CD4-positive, alpha-beta memory T cell (primary cell): ENCODE measurements around the gene EGFLAM. TPM values are rescaled to one million over a fixed set of nuclear protein-coding genes. Genes with fewer than 3 reads are reported as not detected.

Experiments used
- CTCF ChIA-PET: fragments of 350-600 bp; sonication (Branson Sonifier 250); formaldehyde crosslinking; loops from one replicate; lab custom pipeline; 2021; ENCODE audit warnings: inconsistent platforms; ENCODE audit not compliant: partially characterized antibody; lab: Charles Lee
- POLR2A ChIA-PET: fragments of 350-600 bp; sonication (Branson Sonifier 250); formaldehyde crosslinking; loops from one replicate; lab custom pipeline; 2021; ENCODE audit not compliant: partially characterized antibody; lab: Charles Lee
- DNase-seq, 5 donors: peaks; one replicate each; pipeline versions ENCODE4 v3.0.0 to v3.0.0-alpha.2; 2020 to 2022; ENCODE audit warnings: mixed read lengths in 1 of 5
- H3K27ac ChIP-seq: one replicate; pipeline ENCODE4 v1.7.0; 2013; ENCODE audit warnings: low read depth, low read length
- H3K27me3 ChIP-seq: 2 replicates; pipeline ENCODE4 v1.7.0; 2013; ENCODE audit warnings: mild to moderate bottlenecking, low read length, moderate library complexity; ENCODE audit not compliant: insufficient read depth
- H3K36me3 ChIP-seq: 2 replicates; pipeline ENCODE4 v1.7.0; 2013; ENCODE audit warnings: mild to moderate bottlenecking, low read length, moderate library complexity; ENCODE audit not compliant: insufficient read depth
- H3K4me1 ChIP-seq: 2 replicates; pipeline ENCODE4 v1.7.0; 2013; ENCODE audit warnings: mild to moderate bottlenecking, low read length, moderate library complexity; ENCODE audit not compliant: insufficient read depth
- H3K4me3 ChIP-seq, 2 donors: one replicate each; pipeline ENCODE4 v1.7.0; 2013; ENCODE audit warnings: low read length in 2 of 2, mild to moderate bottlenecking in 1 of 2
- H3K9me3 ChIP-seq, 2 donors: one replicate each; pipeline ENCODE4 v1.7.0; 2013; ENCODE audit warnings: low read length in 2 of 2, control low read depth in 1 of 2; ENCODE audit not compliant: control insufficient read depth in 1 of 2
- H3K27ac Mint-ChIP-seq, 7 donors: one replicate each; pipeline ENCODE4 v1.8.0; 2020 to 2021; ENCODE audit warnings: mixed read lengths in 7 of 7, mild to moderate bottlenecking in 6 of 7, inconsistent platforms in 3 of 7, moderate library complexity in 3 of 7
- H3K27me3 Mint-ChIP-seq, 2 donors: one replicate each; pipeline ENCODE4 v1.8.0; 2020 to 2021; ENCODE audit warnings: mixed read lengths in 2 of 2
- H3K36me3 Mint-ChIP-seq, 2 donors: one replicate each; pipeline ENCODE4 v1.8.0; 2020 to 2021; ENCODE audit warnings: mixed read lengths in 2 of 2, inconsistent platforms in 1 of 2, mild to moderate bottlenecking in 1 of 2
- H3K4me1 Mint-ChIP-seq, 4 donors: one replicate each; pipeline ENCODE4 v1.8.0; 2020 to 2021; ENCODE audit warnings: mixed read lengths in 4 of 4, mild to moderate bottlenecking in 1 of 4
- H3K4me3 Mint-ChIP-seq, 8 donors: one replicate each; pipeline ENCODE4 v1.8.0; 2020 to 2021; ENCODE audit warnings: mixed read lengths in 8 of 8, mild to moderate bottlenecking in 7 of 8, moderate library complexity in 6 of 8, inconsistent platforms in 3 of 8
- H3K9me3 Mint-ChIP-seq, 8 donors: one replicate each; pipeline ENCODE4 v1.8.0; 2020 to 2021; ENCODE audit warnings: mixed read lengths in 8 of 8, mild to moderate bottlenecking in 5 of 8, inconsistent platforms in 3 of 8, moderate library complexity in 1 of 8
- intact Hi-C: fragments of 100-400 bp; cut with micrococcal nuclease; formaldehyde crosslinking; loops from one replicate; pipeline ENCODE4 v1.15.1; 2023
- polyA plus RNA-seq, 2 donors: library from polyadenylated mRNA; unstranded; fragments of 300-500 nt; fragmentation: Illumina TruSeq; gene quantifications; one replicate each; pipeline ENCODE4 v1.2.3, GENCODE V29; 2021
- total RNA-seq, 2 experiments: library from RNA; stranded (reverse); gene quantifications; one replicate each; pipeline ENCODE4 v1.2.3, GENCODE V29; 2021

EGFLAM gene
- total and polyA plus RNA-seq, 4 experiments from 2014 or later: not detected

DNA sequence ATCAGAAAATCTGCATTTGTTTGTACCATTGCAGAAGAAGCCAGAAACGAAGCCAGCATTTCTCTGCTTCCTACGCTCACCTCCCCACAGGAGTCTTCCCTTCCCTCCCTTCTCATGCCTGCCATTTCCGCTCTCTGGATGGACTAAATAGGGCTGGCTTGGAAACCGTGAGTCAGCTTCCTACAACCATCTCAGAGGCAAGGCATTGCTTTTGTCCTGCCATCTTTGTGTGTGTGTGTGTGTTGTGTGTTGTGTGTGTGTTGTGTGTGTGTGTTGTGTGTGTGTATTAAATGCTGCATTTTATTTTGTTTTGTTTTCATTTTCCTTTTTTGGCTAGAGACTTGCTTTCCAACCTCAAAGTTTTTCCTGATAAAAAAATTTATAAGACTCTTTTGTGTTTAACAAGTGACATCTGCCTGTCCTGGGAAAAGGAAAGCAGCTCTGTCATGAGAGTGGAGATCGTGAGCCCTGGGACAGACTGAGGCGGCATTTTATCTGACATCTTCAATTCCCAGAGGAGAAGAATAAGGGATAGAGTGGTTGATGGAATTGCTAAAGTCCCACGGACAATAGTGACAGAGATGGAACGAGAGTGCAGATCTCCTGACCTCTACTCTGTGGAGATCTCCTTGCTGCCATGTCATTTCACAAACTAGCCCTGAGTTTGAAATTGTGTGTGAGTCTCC lies 7.5 kb upstream of the EGFLAM start:
- ChIA-PET POLR2A (no interaction called here), CTCF (interaction anchor here (1.0 kb wide), 1 partner anchor 10 kb away, joined by 3 read pairs; no protein-coding TSS in a partner anchor)
- Histone ChIP-seq H3K9me3 (no peaks in the 10 kb centered on the region), H3K36me3 (no peaks in the 10 kb centered on the region), H3K27me3 (no peaks in the 10 kb centered on the region), H3K27ac (no peak overlapping the region), H3K4me1 (no peaks in the 10 kb centered on the region), H3K4me3 (no peak overlapping the region)
- no peak for DNase-seq
- Mint-ChIP-seq H3K36me3 (no peaks in the 10 kb centered on the region), H3K4me1 (no peaks in the 10 kb centered on the region), H3K9me3 (peaks cover 0 to 24% (median 6%) of the 10 kb centered on the region in 8 donors), H3K27ac (no peak overlapping the region), H3K4me3 (no peak overlapping the region), H3K27me3 (peaks cover 11 to 12% of the 10 kb centered on the region in 2 donors)
- intact Hi-C loops: no loop called here

DNA sequence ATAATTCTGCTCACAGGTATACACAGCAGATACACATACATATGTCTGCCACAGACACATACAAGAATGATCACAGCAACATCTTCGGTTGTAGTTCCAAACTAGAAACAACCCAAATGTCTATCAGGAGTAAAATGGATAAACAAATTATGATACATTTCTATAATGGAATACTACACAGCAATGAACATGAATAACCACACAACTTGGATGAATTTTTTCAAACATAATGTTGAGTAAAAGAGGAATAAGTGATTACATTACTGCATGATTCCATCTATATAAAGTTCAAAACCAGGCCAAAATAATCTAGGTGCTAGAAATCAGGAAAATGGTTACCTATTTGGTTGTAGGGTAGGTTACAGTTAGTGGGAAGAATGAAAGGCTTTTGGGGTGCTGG lies 4.6 kb upstream of the EGFLAM start:
- no peaks in the 10 kb centered on the region for H3K36me3 ChIP-seq
- H3K4me3 ChIP-seq: no peak overlapping the region
- no peak overlapping the region for H3K4me3 Mint-ChIP-seq
- no peak overlapping the region for H3K27ac Mint-ChIP-seq
- ChIA-PET CTCF (no interaction called here), POLR2A (no interaction called here)
- no peaks in the 10 kb centered on the region for H3K9me3 ChIP-seq
- peaks cover 0 to 7% (median under 1%) of the 10 kb centered on the region in 4 donors for H3K4me1 Mint-ChIP-seq
- peaks cover 0 to 24% (median 6%) of the 10 kb centered on the region in 8 donors for H3K9me3 Mint-ChIP-seq
- peaks cover 24 to 26% of the 10 kb centered on the region in 2 donors for H3K27me3 Mint-ChIP-seq
- H3K36me3 Mint-ChIP-seq: no peaks in the 10 kb centered on the region
- H3K27ac ChIP-seq: no peak overlapping the region
- DNase-seq: no peak
- peaks cover 3% of the 10 kb centered on the region for H3K4me1 ChIP-seq
- intact Hi-C loops: no loop called here
- H3K27me3 ChIP-seq: peaks cover 12% of the 10 kb centered on the region

DNA sequence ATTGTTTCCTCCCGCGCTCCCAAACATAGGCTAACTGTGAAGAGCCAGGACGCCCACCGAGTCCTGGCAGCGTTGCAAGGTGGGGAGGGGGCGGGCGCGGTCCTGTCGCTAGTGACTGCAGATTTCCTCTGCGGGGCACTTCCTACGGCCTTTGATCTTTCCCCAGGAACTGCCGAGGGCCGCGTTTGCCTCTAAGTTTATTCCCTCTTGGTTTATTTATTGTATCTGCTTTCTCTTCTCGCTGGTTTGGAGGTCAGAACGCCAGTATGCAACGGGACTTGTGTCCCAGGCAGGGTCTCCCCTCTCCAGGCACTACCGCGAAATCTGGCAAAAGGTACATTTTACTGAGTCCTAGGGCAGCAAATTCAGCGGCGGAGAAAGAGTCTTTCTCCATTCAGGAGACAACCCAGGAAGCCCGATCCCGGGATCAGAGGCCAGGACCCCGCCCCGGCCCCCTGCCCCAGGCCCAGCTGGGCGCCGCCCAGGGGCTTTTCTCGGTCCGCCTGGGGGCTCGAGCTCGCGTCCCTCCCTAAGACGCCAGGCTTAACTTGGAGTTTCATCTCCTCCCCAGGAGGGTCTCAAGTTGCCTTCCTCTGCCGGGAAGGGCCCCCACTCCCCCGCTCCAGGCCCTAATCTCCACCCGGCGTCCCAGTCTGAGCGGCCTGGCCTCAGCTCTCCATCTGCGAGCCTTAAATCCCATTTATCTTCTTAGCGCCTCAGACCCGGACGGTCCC lies 884 bp upstream of the EGFLAM start:
- peaks cover 41 to 47% of the 10 kb centered on the region in 2 donors for H3K27me3 Mint-ChIP-seq
- Histone ChIP-seq H3K27ac (no peak overlapping the region), H3K9me3 (no peaks in the 10 kb centered on the region), H3K36me3 (no peaks in the 10 kb centered on the region), H3K4me1 (peaks cover 6% of the 10 kb centered on the region), H3K4me3 (no peak overlapping the region), H3K27me3 (peaks cover 15% of the 10 kb centered on the region)
- DNase-seq: no peak
- H3K9me3 Mint-ChIP-seq: peaks cover 0 to 18% (median 7%) of the 10 kb centered on the region in 8 donors
- CTCF ChIA-PET: no interaction called here
- intact Hi-C loops: no loop called here
- H3K4me3 Mint-ChIP-seq: peak overlapping the region in 2 of 8 donors; percentile 21 to 28
- H3K4me1 Mint-ChIP-seq: peaks cover 3 to 14% (median 4%) of the 10 kb centered on the region in 4 donors
- no peaks in the 10 kb centered on the region for H3K36me3 Mint-ChIP-seq
- H3K27ac Mint-ChIP-seq: no peak overlapping the region
- POLR2A ChIA-PET: no interaction called here

DNA sequence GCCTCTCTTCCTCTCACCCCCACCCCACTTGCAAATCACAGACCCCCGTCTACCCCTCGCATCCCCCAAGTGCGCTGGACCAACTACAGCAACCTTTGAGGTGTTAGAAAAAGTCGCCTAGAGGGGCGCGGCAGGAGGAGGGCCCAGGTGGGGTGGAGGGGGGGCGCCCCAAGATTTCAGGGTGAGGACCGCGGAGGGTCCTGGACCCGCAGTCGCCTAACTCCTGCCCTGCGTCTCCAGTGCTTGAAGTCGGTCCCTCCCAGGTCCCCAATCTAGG lies 379 bp upstream of the EGFLAM start:
- Histone ChIP-seq H3K27ac (no peak overlapping the region), H3K4me1 (peaks cover 6% of the 10 kb centered on the region), H3K4me3 (no peak overlapping the region), H3K27me3 (peaks cover 15% of the 10 kb centered on the region), H3K9me3 (no peaks in the 10 kb centered on the region), H3K36me3 (no peaks in the 10 kb centered on the region)
- DNase-seq: no peak
- ChIA-PET CTCF (no interaction called here), POLR2A (no interaction called here)
- peaks cover 0 to 15% (median 7%) of the 10 kb centered on the region in 8 donors for H3K9me3 Mint-ChIP-seq
- intact Hi-C loops: no loop called here
- peak overlapping the region in 1 of 8 donors; percentile 11 for H3K4me3 Mint-ChIP-seq
- no peaks in the 10 kb centered on the region for H3K36me3 Mint-ChIP-seq
- H3K27ac Mint-ChIP-seq: no peak overlapping the region
- peaks cover 43 to 49% of the 10 kb centered on the region in 2 donors for H3K27me3 Mint-ChIP-seq
- H3K4me1 Mint-ChIP-seq: peaks cover 3 to 14% (median 4%) of the 10 kb centered on the region in 4 donors

DNA sequence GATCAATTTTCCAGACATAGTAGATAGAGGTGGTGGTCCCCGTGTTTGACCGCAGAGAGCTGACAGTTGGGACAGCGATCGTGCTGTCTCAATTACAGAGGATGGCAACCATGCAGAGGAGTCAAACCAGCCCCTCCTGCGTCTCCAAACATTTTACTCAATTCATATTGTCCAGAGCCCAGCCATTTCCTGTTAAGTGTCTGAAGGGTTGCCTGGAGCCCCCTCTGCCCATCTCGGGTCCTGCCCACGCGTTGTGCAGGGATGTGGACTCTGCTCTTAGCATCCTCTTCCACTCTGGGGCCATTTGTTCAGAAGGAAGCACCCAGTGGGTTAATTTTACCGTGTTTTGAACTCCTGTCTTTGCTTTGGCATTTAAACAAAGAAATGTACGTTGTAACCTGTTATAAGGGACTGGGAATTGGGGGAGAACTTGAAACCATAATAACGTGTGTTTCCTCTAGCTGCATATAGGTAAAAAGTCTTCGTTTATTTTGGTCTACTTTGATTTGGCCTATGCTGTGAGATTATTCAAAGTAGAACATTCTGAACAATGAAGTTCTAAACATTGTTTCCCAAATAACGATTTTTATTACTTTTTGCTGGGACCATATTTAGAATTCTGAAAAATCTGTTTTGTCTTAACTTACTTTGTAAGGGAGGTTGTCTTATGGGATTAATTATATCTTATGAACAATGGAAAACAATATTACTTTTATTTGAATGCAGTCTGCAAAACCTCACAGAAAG lies 876 bp downstream of the EGFLAM start:
- Mint-ChIP-seq H3K4me1 (peaks cover 3 to 14% (median 4%) of the 10 kb centered on the region in 4 donors), H3K4me3 (peak overlapping the region in 5 of 8 donors; percentile 19 to 69 (median 38)), H3K27ac (no peak overlapping the region), H3K27me3 (peaks cover 48 to 51% of the 10 kb centered on the region in 2 donors), H3K36me3 (no peaks in the 10 kb centered on the region), H3K9me3 (peaks cover 0 to 5% (median under 1%) of the 10 kb centered on the region in 8 donors)
- ChIA-PET POLR2A (no interaction called here), CTCF (no interaction called here)
- H3K4me3 ChIP-seq: no peak overlapping the region
- no peaks in the 10 kb centered on the region for H3K9me3 ChIP-seq
- no peak for DNase-seq
- no peaks in the 10 kb centered on the region for H3K36me3 ChIP-seq
- H3K27me3 ChIP-seq: peaks cover 15% of the 10 kb centered on the region
- intact Hi-C loops: no loop called here
- no peak overlapping the region for H3K27ac ChIP-seq
- peaks cover 6% of the 10 kb centered on the region for H3K4me1 ChIP-seq

DNA sequence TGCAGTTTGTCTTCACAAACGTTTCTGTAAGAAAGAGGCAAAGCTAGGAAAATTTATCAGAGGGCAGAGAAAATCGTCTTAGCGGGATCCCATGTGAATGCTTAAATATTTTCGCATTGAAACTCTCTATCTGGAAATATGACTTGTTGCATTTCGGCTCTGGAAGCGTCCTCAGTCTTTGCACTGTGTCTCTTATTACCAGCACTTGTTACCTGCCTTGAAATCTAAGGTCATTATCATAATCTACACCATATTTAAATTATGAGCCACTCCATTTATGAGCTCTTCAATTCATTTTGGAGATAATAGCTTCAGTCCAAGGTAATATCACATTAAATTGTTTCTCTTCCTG lies 1.4 kb downstream of the EGFLAM start:
- no peak for DNase-seq
- POLR2A ChIA-PET: no interaction called here
- no peaks in the 10 kb centered on the region for H3K36me3 Mint-ChIP-seq
- intact Hi-C loops: no loop called here
- H3K4me3 Mint-ChIP-seq: no peak overlapping the region
- H3K9me3 Mint-ChIP-seq: peaks cover 0 to 5% (median under 1%) of the 10 kb centered on the region in 8 donors
- Histone ChIP-seq H3K27ac (no peak overlapping the region), H3K4me1 (peaks cover 6% of the 10 kb centered on the region), H3K27me3 (peaks cover 15% of the 10 kb centered on the region), H3K36me3 (no peaks in the 10 kb centered on the region), H3K4me3 (no peak overlapping the region), H3K9me3 (no peaks in the 10 kb centered on the region)
- CTCF ChIA-PET: no interaction called here
- H3K27ac Mint-ChIP-seq: no peak overlapping the region
- peaks cover 48 to 49% of the 10 kb centered on the region in 2 donors for H3K27me3 Mint-ChIP-seq
- peaks cover 3 to 14% (median 4%) of the 10 kb centered on the region in 4 donors for H3K4me1 Mint-ChIP-seq

DNA sequence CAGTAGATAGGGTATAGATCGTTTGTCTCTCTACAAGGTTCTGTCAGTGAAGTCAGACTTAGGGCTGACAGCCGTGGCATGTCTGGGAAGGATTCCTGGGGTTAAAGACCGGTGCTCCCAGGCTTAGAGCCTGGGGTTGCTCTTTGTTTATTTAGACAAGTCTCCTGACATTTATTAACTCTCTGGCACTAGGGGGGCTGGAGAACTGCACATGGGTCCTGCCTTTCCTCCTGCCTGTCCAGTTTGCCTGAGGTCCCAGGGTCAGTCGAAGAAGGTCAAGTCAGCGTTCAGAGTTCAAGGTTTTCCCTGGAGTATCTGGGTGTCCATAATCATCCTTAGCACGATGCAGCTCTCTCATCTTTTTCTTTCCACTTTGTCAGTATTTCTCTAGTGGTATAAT lies 5.6 kb downstream of the EGFLAM start:
- H3K27me3 Mint-ChIP-seq: peaks cover 25 to 37% of the 10 kb centered on the region in 2 donors

More for the DNA sequence above, 5.6 kb downstream of the EGFLAM start:
- Histone ChIP-seq H3K27ac (no peak overlapping the region), H3K4me3 (no peak overlapping the region), H3K9me3 (no peaks in the 10 kb centered on the region), H3K4me1 (peaks cover 3% of the 10 kb centered on the region), H3K27me3 (peaks cover 3% of the 10 kb centered on the region), H3K36me3 (no peaks in the 10 kb centered on the region)
- H3K4me3 Mint-ChIP-seq: no peak overlapping the region
- ChIA-PET POLR2A (no interaction called here), CTCF (no interaction called here)
- H3K9me3 Mint-ChIP-seq: peaks cover 0 to 4% (median 0%) of the 10 kb centered on the region in 8 donors
- intact Hi-C loops: no loop called here
- no peaks in the 10 kb centered on the region for H3K36me3 Mint-ChIP-seq
- DNase-seq: no peak
- H3K27ac Mint-ChIP-seq: no peak overlapping the region
- peaks cover under 1 to 5% (median 2%) of the 10 kb centered on the region in 4 donors for H3K4me1 Mint-ChIP-seq
